Measurements from ENCODE around the gene RIF1. TPM values are rescaled to one million over a fixed set of nuclear protein-coding genes. Genes with fewer than 3 reads are reported as not detected.

The RIF1 gene
- total RNA-seq, 1 experiment from 2014 or later, result 37.1 TPM

DNA sequence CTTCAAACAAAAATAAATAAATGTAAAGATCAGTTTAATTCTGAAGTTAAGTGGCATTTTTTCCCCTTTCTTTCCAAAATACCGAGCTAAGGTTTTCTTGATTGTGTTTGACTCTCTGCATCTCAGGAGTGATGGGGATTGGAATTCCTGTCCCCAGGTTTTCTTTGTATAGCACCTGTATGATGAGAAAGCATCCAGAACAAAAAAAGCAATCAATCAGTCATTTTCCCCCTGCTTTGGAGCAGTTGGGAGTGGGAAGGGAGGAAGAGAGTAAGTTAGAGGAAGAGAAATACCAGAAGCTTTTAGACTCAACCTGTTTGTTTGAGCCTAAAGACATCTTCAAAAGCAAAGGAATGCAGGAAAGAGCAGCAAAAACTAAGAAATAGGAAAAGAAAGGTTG lies 88.5 kb downstream of the RIF1 start:
- Histone ChIP-seq H3K36me3 (ENCODE audit: low read depth, low read length) (no peaks in the 10 kb centered on the region), H3F3A (ENCODE audit: low read length, unreplicated experiment) (no peaks in the 10 kb centered on the region), H3K9me3 (ENCODE audit: low read length) (no peaks in the 10 kb centered on the region), H3K4me3 (ENCODE audit: low read length) (no peak overlapping the region), H3K9ac (ENCODE audit: low read length) (no peak overlapping the region), H4K20me1 (ENCODE audit: low read length) (no peaks in the 10 kb centered on the region), H3K4me1 (ENCODE audit: insufficient read depth, low read length) (no peaks in the 10 kb centered on the region), H3K9me2 (replicated peaks; ENCODE audit: low read length) (no peaks in the 10 kb centered on the region), H3K27me3 (ENCODE audit: low read length) (no peaks in the 10 kb centered on the region), H3K79me2 (ENCODE audit: low read length) (no peaks in the 10 kb centered on the region), H3K4me2 (ENCODE audit: low read length) (no peak overlapping the region), H3K27ac (ENCODE audit: low read length) (no peak overlapping the region), H2AFZ (ENCODE audit: low read length) (no peak overlapping the region)
- ATAC-seq, result no peak
- no TSS peak for BruUV-seq (replicated peaks)
- no peak for DNase-seq
- ChIA-PET CTCF (no interaction called here), POLR2A (ENCODE audit: unreplicated experiment) (no interaction called here)
- TF ChIP-seq EZH2phosphoT487 (IDR thresholded peaks at IDR 0.05; ENCODE audit: borderline replicate concordance, low read length), result no peak
- intact Hi-C loops (cut with micrococcal nuclease), result no loop called here

DNA sequence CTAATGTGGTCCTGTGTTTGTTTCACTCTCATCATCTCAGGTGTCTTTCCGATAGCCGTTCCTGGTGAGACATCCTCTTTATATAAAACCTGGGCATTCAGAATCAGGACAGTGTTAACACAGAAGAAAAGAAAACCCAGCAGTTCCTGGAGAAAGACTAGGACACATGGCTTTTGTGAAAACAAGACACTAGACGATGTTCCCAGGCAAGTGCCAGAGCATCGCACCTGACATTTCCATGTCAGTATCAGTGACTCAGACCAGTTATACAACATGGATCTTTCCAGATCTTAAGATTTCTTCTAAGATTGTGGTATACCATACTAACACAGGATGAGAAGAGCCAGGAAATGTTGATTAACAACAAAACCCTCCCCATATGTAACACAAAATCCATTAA lies 96.5 kb downstream of the RIF1 start:
- CTCF ChIA-PET, result no interaction called here

DNA sequence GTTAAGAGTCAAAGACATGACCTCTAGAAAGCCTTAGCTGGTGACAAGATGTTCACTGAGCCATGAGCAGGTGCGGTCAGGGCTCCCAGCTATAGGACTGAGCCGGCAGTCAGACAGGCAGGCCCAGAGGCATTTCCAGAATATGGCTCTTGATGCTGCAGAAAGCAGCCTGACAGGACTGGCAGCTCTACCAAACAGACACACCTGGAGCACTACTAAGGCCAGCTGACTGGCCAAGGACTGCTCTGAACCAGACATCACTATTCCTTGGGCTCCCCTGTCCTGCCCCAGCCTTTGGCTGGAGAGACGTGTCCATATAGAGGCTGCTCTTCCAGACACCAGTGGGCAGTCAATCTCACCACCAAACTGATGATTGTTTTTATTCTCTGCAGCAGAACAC lies 98.8 kb downstream of the RIF1 start:
- Histone ChIP-seq H3K4me2 (ENCODE audit: low read length) (no peak overlapping the region), H3K4me3 (ENCODE audit: low read length) (no peak overlapping the region), H3K27me3 (ENCODE audit: low read length) (no peaks in the 10 kb centered on the region), H3K9ac (ENCODE audit: low read length) (no peak overlapping the region), H3K27ac (ENCODE audit: low read length) (no peak overlapping the region), H3K79me2 (ENCODE audit: low read length) (no peaks in the 10 kb centered on the region), H4K20me1 (ENCODE audit: low read length) (no peaks in the 10 kb centered on the region), H3F3A (ENCODE audit: low read length, unreplicated experiment) (no peaks in the 10 kb centered on the region), H3K9me3 (ENCODE audit: low read length) (no peaks in the 10 kb centered on the region), H3K9me2 (replicated peaks; ENCODE audit: low read length) (no peaks in the 10 kb centered on the region), H3K4me1 (ENCODE audit: insufficient read depth, low read length) (no peaks in the 10 kb centered on the region), H3K36me3 (ENCODE audit: low read depth, low read length) (peaks cover 3% of the 10 kb centered on the region; the same call in 1 of the 2 replicates), H2AFZ (ENCODE audit: low read length) (no peak overlapping the region)
- intact Hi-C loops (cut with micrococcal nuclease), result no loop called here
- ATAC-seq (no peak), DNase-seq (no peak)
- ChIA-PET CTCF (no interaction called here), POLR2A (ENCODE audit: unreplicated experiment) (no interaction called here)
- BruUV-seq (replicated peaks), result no TSS peak
- TF ChIP-seq EZH2 (IDR thresholded peaks at IDR 0.05; ENCODE audit: low read length, unreplicated experiment) (no peak), EZH2phosphoT487 (IDR thresholded peaks at IDR 0.05; ENCODE audit: borderline replicate concordance, low read length) (no peak)
- TF ChIP-seq, protein P1, sequence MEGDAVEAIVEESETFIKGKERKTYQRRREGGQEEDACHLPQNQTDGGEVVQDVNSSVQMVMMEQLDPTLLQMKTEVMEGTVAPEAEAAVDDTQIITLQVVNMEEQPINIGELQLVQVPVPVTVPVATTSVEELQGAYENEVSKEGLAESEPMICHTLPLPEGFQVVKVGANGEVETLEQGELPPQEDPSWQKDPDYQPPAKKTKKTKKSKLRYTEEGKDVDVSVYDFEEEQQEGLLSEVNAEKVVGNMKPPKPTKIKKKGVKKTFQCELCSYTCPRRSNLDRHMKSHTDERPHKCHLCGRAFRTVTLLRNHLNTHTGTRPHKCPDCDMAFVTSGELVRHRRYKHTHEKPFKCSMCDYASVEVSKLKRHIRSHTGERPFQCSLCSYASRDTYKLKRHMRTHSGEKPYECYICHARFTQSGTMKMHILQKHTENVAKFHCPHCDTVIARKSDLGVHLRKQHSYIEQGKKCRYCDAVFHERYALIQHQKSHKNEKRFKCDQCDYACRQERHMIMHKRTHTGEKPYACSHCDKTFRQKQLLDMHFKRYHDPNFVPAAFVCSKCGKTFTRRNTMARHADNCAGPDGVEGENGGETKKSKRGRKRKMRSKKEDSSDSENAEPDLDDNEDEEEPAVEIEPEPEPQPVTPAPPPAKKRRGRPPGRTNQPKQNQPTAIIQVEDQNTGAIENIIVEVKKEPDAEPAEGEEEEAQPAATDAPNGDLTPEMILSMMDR (conservative IDR thresholded peaks at IDR 0.05; ENCODE audit: low read depth, low read length), result no peak

More for the DNA sequence above, 96.5 kb downstream of the RIF1 start:
- Histone ChIP-seq H3K9ac (ENCODE audit: low read length) (no peak overlapping the region), H3K27me3 (ENCODE audit: low read length) (no peaks in the 10 kb centered on the region), H4K20me1 (ENCODE audit: low read length) (no peaks in the 10 kb centered on the region), H3K27ac (ENCODE audit: low read length) (no peak overlapping the region), H3K4me1 (ENCODE audit: insufficient read depth, low read length) (no peaks in the 10 kb centered on the region), H3K4me2 (ENCODE audit: low read length) (no peak overlapping the region), H3K4me3 (ENCODE audit: low read length) (no peak overlapping the region), H3K79me2 (ENCODE audit: low read length) (no peaks in the 10 kb centered on the region), H3K36me3 (ENCODE audit: low read depth, low read length) (peaks cover 3% of the 10 kb centered on the region; the same call in 1 of the 2 replicates), H3K9me3 (ENCODE audit: low read length) (no peaks in the 10 kb centered on the region), H2AFZ (ENCODE audit: low read length) (no peak overlapping the region), H3F3A (ENCODE audit: low read length, unreplicated experiment) (no peaks in the 10 kb centered on the region), H3K9me2 (replicated peaks; ENCODE audit: low read length) (no peaks in the 10 kb centered on the region)
- no peak for TF ChIP-seq EZH2 (IDR thresholded peaks at IDR 0.05; ENCODE audit: low read length, unreplicated experiment)
- no peak for TF ChIP-seq EZH2phosphoT487 (IDR thresholded peaks at IDR 0.05; ENCODE audit: borderline replicate concordance, low read length)
- TF ChIP-seq, protein P1 (conservative IDR thresholded peaks at IDR 0.05; ENCODE audit: low read depth, low read length), result no peak
- ATAC-seq (no peak), DNase-seq (no peak)
- BruUV-seq (replicated peaks), result no TSS peak
- intact Hi-C loops (cut with micrococcal nuclease), result no loop called here
- POLR2A ChIA-PET (ENCODE audit: unreplicated experiment), result no interaction called here

Measured in PC-3 (cell line).